HG03097 (cell line): ENCODE results near the gene NUTM2D.
"Not testable (repeated sequence)": the region's sequence is repeated elsewhere in the genome, so short reads cannot be mapped to it uniquely, and the experiment has no call there.

Source experiments
- ATAC-seq: cut with Tn5 transposase; IDR thresholded peaks from one replicate; pipeline ENCODE4 v1.9.1; 2021; ENCODE audit not compliant: unreplicated experiment, low FRiP score

The NUTM2D gene

GRCh38 chr10:87357444-87357843 lies at the start of gene NUTM2D:
Gene NUTM2D, plus strand, starts transcription at chr10:87357744. Its CDS starts 522 bp downstream, at chr10:87358266.
- not testable (repeated sequence) for ATAC-seq

GRCh38 chr10:87308702-87309101 lies 48.8 kb upstream of the NUTM2D start:
- not testable (repeated sequence) for ATAC-seq

- not testable (repeated sequence) for ATAC-seq
Observed at GRCh38 chr10:87309657-87310056, 47.9 kb upstream of the NUTM2D start.

- ATAC-seq: not testable (repeated sequence)
Observed at GRCh38 chr10:87311521-87311920, 46.0 kb upstream of the NUTM2D start.

GRCh38 chr10:87313649-87314359 lies 43.7 kb upstream of the NUTM2D start:
- ATAC-seq: not testable (repeated sequence)

- ATAC-seq: not testable (repeated sequence)
Observed at GRCh38 chr10:87314360-87314973, 43.1 kb upstream of the NUTM2D start.

- ATAC-seq: not testable (repeated sequence)
Observed at GRCh38 chr10:87321505-87321904, 36.0 kb upstream of the NUTM2D start.

- ATAC-seq: not testable (repeated sequence)
Observed at GRCh38 chr10:87324559-87324958, 33.0 kb upstream of the NUTM2D start.

GRCh38 chr10:87327958-87328357 lies 29.6 kb upstream of the NUTM2D start:
- ATAC-seq: not testable (repeated sequence)

- ATAC-seq: not testable (repeated sequence)
Observed at GRCh38 chr10:87329131-87329530, 28.4 kb upstream of the NUTM2D start.

- ATAC-seq: not testable (repeated sequence)
Observed at GRCh38 chr10:87332687-87333086, 24.9 kb upstream of the NUTM2D start.

- not testable (repeated sequence) for ATAC-seq
Observed at GRCh38 chr10:87340411-87340810, 17.1 kb upstream of the NUTM2D start.

- peak; percentile 20 for ATAC-seq
Observed at GRCh38 chr10:87341546-87342142, 15.9 kb upstream of the NUTM2D start.

GRCh38 chr10:87342249-87342710 lies 15.3 kb upstream of the NUTM2D start:
- peak; percentile 87 for ATAC-seq

GRCh38 chr10:87342711-87343258 lies 14.8 kb upstream of the NUTM2D start:
- peak; percentile 75 for ATAC-seq

GRCh38 chr10:87345743-87346142 lies 11.8 kb upstream of the NUTM2D start:
- ATAC-seq: not testable (repeated sequence)

GRCh38 chr10:87350161-87350560 lies 7.4 kb upstream of the NUTM2D start:
- ATAC-seq: not testable (repeated sequence)

GRCh38 chr10:87352825-87353224 lies 4.7 kb upstream of the NUTM2D start:
- ATAC-seq: not testable (repeated sequence)

GRCh38 chr10:87355110-87355509 lies 2.4 kb upstream of the NUTM2D start:
- not testable (repeated sequence) for ATAC-seq

GRCh38 chr10:87358159-87358558 lies 615 bp downstream of the NUTM2D start:
- not testable (repeated sequence) for ATAC-seq

- ATAC-seq: not testable (repeated sequence)
Observed at GRCh38 chr10:87369514-87370112, 12.1 kb downstream of the NUTM2D start.
